Prostate gland (tissue), 2 donors: ENCODE measurements around the gene GPHB5.

Source experiments
- POLR2A ChIP-seq: fragments of 450-650 bp; IDR thresholded peaks from one replicate; pipeline ENCODE4 v1.6.1; 2016; ENCODE audit warnings: antibody characterized with exemption, mild to moderate bottlenecking
- POLR2AphosphoS5 ChIP-seq: sonication (generic); formaldehyde crosslinking; IDR thresholded peaks from one replicate; pipeline ENCODE4 v1.6.1; 2017; ENCODE audit warnings: antibody characterized with exemption
- TF ChIP-seq, protein P1 (sequence below), 4 experiments: fragments of 200-600 bp in 2 of 4; fragments of 450-650 bp in 2 of 4; sonication (generic) in 2 of 4; IDR thresholded peaks; 1 replicate in 3 of 4; 2 replicates in 1 of 4; pipeline ENCODE4 v1.5.1; 2016 to 2019; ENCODE audit warnings: antibody characterized with exemption in 4 of 4, mild to moderate bottlenecking in 2 of 4, moderate library complexity in 2 of 4

DNA sequence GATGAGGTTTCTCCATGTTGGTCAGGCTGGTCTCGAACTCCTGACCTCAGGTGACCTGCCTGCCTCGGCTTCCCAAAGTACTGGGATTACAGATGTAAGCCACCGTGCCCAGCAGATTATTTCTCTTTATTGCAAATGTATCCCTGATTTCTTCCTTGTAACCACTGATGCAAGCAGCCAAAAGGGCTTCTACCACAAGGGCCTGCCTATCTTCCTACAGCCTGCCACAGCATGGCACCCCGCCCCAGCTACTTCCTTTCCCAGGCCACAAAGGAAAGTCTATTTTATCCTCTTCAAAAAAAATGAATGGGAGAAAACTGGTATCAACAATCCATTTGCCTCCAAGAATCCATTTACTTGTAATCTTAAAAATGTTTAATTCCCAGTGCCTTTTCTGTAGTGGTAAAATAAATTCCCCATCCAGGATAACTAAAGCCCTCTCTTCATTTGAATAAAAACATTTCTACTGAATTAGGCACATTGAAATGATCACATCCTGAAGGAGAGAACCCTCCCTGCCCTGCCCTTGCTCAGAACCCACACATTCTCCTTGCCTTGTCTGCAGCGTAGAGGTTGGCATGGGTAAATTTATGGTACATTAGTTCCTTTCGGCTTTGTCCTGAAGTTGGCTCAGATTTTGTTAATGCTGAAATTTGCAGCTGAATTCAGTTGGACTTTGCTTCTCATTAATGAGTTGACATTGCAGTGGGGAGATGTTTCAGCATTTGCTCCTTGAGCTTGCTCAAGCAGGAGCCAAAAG lies 19.2 kb downstream of the GPHB5 start:
- TF ChIP-seq, protein P1, sequence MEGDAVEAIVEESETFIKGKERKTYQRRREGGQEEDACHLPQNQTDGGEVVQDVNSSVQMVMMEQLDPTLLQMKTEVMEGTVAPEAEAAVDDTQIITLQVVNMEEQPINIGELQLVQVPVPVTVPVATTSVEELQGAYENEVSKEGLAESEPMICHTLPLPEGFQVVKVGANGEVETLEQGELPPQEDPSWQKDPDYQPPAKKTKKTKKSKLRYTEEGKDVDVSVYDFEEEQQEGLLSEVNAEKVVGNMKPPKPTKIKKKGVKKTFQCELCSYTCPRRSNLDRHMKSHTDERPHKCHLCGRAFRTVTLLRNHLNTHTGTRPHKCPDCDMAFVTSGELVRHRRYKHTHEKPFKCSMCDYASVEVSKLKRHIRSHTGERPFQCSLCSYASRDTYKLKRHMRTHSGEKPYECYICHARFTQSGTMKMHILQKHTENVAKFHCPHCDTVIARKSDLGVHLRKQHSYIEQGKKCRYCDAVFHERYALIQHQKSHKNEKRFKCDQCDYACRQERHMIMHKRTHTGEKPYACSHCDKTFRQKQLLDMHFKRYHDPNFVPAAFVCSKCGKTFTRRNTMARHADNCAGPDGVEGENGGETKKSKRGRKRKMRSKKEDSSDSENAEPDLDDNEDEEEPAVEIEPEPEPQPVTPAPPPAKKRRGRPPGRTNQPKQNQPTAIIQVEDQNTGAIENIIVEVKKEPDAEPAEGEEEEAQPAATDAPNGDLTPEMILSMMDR (IDR thresholded peaks at IDR 0.05): no peak
- no peak for TF ChIP-seq POLR2A
- no peak for TF ChIP-seq POLR2AphosphoS5
